Kidney epithelial cell (primary cell): ENCODE results near the gene ZNF428. TPM values are rescaled to one million over a fixed set of nuclear protein-coding genes. Genes with fewer than 3 reads are reported as not detected.

ENCODE experiments used
- DNase-seq: peaks from one replicate; pipeline ENCODE4 v3.0.0-alpha.2; 2010; ENCODE audit warnings: low read depth
- H3K27me3 ChIP-seq: 2 replicates; pipeline ENCODE4 v1.6.0; 2011; ENCODE audit warnings: low read length; ENCODE audit not compliant: control insufficient read depth, insufficient read depth
- H3K36me3 ChIP-seq: 2 replicates; pipeline ENCODE4 v1.5.1; 2011; ENCODE audit warnings: low read length; ENCODE audit not compliant: control insufficient read depth, insufficient read depth
- H3K4me3 ChIP-seq: 2 replicates; pipeline ENCODE4 v1.5.1; 2011; ENCODE audit warnings: low read depth, mild to moderate bottlenecking, control low read depth, low read length
- CTCF ChIP-seq: IDR thresholded peaks from 2 replicates; pipeline ENCODE4 v1.5.1; 2011; ENCODE audit warnings: mild to moderate bottlenecking, moderate library complexity, low read length, control low read depth, inconsistent platforms; ENCODE audit not compliant: insufficient read depth, poor library complexity, severe bottlenecking
- total RNA-seq: library from RNA; depleted of rRNA; stranded (reverse); fragments of >200 nt; gene quantifications from 2 replicates; pipeline ENCODE4 v1.2.3, GENCODE V29; 2015

ZNF428 gene
- total RNA-seq, 1 donor from 2014 or later = 82.2 TPM

GRCh38 chr19:43575955-43576878, 43.2 kb downstream of the ZNF428 start:
- Histone ChIP-seq H3K36me3 (no peaks in the 10 kb centered on the region), H3K4me3 (peak overlapping the region; percentile 32), H3K27me3 (no peaks in the 10 kb centered on the region)
- DNase-seq = no peak
- no peak for TF ChIP-seq CTCF

- peak; percentile 95 for DNase-seq
- Histone ChIP-seq H3K36me3 (no peaks in the 10 kb centered on the region), H3K27me3 (no peaks in the 10 kb centered on the region), H3K4me3 (peak within 1 kb of the TSS; percentile 81)
- TF ChIP-seq CTCF = no peak
Measured at GRCh38 chr19:43575156-43575950, 44.1 kb downstream of the ZNF428 start, which contains the start of the genes PINLYP and XRCC1. Gene PINLYP (plus strand): TSS chr19:43575801. CDS start chr19:43577192, 1,391 bp downstream. Gene XRCC1 (minus strand): TSS chr19:43575527. CDS start chr19:43575458, 69 bp downstream.

GRCh38 chr19:43574424-43575155, 44.8 kb downstream of the ZNF428 start:
- H3K27me3 ChIP-seq = no peaks in the 10 kb centered on the region
- DNase-seq = no peak
- H3K36me3 ChIP-seq = no peaks in the 10 kb centered on the region
- H3K4me3 ChIP-seq = peak overlapping the region; percentile 81
- no peak for TF ChIP-seq CTCF

GRCh38 chr19:43572171-43572588, 47.2 kb downstream of the ZNF428 start:
- no peaks in the 10 kb centered on the region for H3K27me3 ChIP-seq
- no peaks in the 10 kb centered on the region for H3K36me3 ChIP-seq
- no peak for TF ChIP-seq CTCF
- H3K4me3 ChIP-seq = no peak overlapping the region
- DNase-seq = no peak

- H3K36me3 ChIP-seq = no peaks in the 10 kb centered on the region
- no peak overlapping the region for H3K4me3 ChIP-seq
- no peak for TF ChIP-seq CTCF
- no peaks in the 10 kb centered on the region for H3K27me3 ChIP-seq
- no peak for DNase-seq
Measured at GRCh38 chr19:43570174-43570791, 49.1 kb downstream of the ZNF428 start.
